DND-41 (cell line): ENCODE data around the gene FARP2.

Experiments used
- ATAC-seq: fragments of 200-7000 bp; cut with Tn5 transposase; 3 replicates; pipeline ENCODE4 v1.9.1; 2021; ENCODE audit warnings: low read depth; ENCODE audit not compliant: insufficient read depth
- DNase-seq: peaks from one replicate; pipeline ENCODE4 v3.0.0-alpha.2; 2020
- H2AFZ ChIP-seq: 2 replicates; pipeline ENCODE4 v1.6.0; 2012; ENCODE audit warnings: low read depth, low read length
- H3K27ac ChIP-seq: 2 replicates; pipeline ENCODE4 v1.5.1; 2012; ENCODE audit warnings: low read length, inconsistent platforms
- H3K27me3 ChIP-seq: fragments of 200-600 bp; sonication (generic); 2 replicates; pipeline ENCODE4 v1.6.0; 2012; ENCODE audit warnings: low read length, mild to moderate bottlenecking, inconsistent platforms; ENCODE audit not compliant: insufficient read depth, poor library complexity
- H3K36me3 ChIP-seq: 2 replicates; pipeline ENCODE4 v1.5.1; 2012; ENCODE audit warnings: low read length, inconsistent platforms; ENCODE audit not compliant: insufficient read depth
- H3K4me1 ChIP-seq: 2 replicates; pipeline ENCODE4 v1.5.1; 2012; ENCODE audit warnings: mild to moderate bottlenecking, low read length; ENCODE audit not compliant: insufficient read depth
- H3K4me2 ChIP-seq: 2 replicates; pipeline ENCODE4 v1.6.0; 2012; ENCODE audit warnings: mild to moderate bottlenecking, moderate library complexity, low read length, inconsistent platforms; ENCODE audit not compliant: insufficient read depth
- H3K4me3 ChIP-seq, 2 experiments: fragments of 200-600 bp in 1 of 2; shearing (Covaris generic) in 1 of 2; 2 replicates each; pipeline ENCODE4 v1.5.1; 2012 to 2016; ENCODE audit warnings: inconsistent platforms in 2 of 2, low read length in 2 of 2, mild to moderate bottlenecking in 2 of 2, low read depth in 1 of 2, moderate library complexity in 1 of 2
- H3K79me2 ChIP-seq: 2 replicates; pipeline ENCODE4 v1.6.0; 2012; ENCODE audit warnings: low read length, inconsistent platforms; ENCODE audit not compliant: insufficient read depth
- H3K9ac ChIP-seq: 2 replicates; pipeline ENCODE4 v1.6.0; 2012; ENCODE audit warnings: low read depth, mild to moderate bottlenecking, inconsistent platforms, low read length, moderate library complexity
- H3K9me3 ChIP-seq: 2 replicates; pipeline ENCODE4 v1.5.1; 2012; ENCODE audit warnings: low read length, moderate library complexity, mild to moderate bottlenecking, inconsistent platforms; ENCODE audit not compliant: insufficient read depth, severe bottlenecking
- H4K20me1 ChIP-seq: 2 replicates; pipeline ENCODE4 v1.6.0; 2012; ENCODE audit warnings: low read length; ENCODE audit not compliant: insufficient read depth
- CTCF ChIP-seq: IDR thresholded peaks from 2 replicates; pipeline ENCODE4 v1.5.1; 2012; ENCODE audit warnings: borderline replicate concordance, low read length, moderate library complexity, mild to moderate bottlenecking; ENCODE audit not compliant: poor library complexity, severe bottlenecking; ENCODE audit errors: extremely low read depth
- EZH2 ChIP-seq: IDR thresholded peaks from 3 replicates; pipeline ENCODE4 v1.6.1; 2012; ENCODE audit warnings: borderline replicate concordance, low read depth, mild to moderate bottlenecking, moderate library complexity, low read length, inconsistent platforms; ENCODE audit not compliant: severe bottlenecking

Gene FARP2

GRCh38 chr2:241541564-241542277 lies 185.6 kb downstream of the FARP2 start:
- no peak overlapping the region for H3K9ac ChIP-seq
- H3K27me3 ChIP-seq, result peaks cover 7% of the 10 kb centered on the region
- no peaks in the 10 kb centered on the region for H3K79me2 ChIP-seq
- no peaks in the 10 kb centered on the region for H3K36me3 ChIP-seq
- no peak overlapping the region for H3K27ac ChIP-seq
- ATAC-seq, result no peak
- TF ChIP-seq CTCF (no peak), EZH2 (no peak)
- no peaks in the 10 kb centered on the region for H3K9me3 ChIP-seq
- no peaks in the 10 kb centered on the region for H4K20me1 ChIP-seq
- no peak overlapping the region for H3K4me2 ChIP-seq
- no peak overlapping the region for H2AFZ ChIP-seq
- DNase-seq, result no peak
- no peak overlapping the region for H3K4me3 ChIP-seq
- H3K4me1 ChIP-seq, result no peaks in the 10 kb centered on the region

- Histone ChIP-seq H3K4me3 (no peak overlapping the region), H3K9me3 (no peaks in the 10 kb centered on the region), H4K20me1 (no peaks in the 10 kb centered on the region), H3K79me2 (no peaks in the 10 kb centered on the region), H3K4me2 (no peak overlapping the region), H3K9ac (no peak overlapping the region), H3K27me3 (peaks cover 9% of the 10 kb centered on the region), H3K27ac (no peak overlapping the region), H3K36me3 (no peaks in the 10 kb centered on the region), H3K4me1 (no peaks in the 10 kb centered on the region), H2AFZ (no peak overlapping the region)
- DNase-seq (no peak), ATAC-seq (no peak)
- no peak for TF ChIP-seq CTCF
- no peak for TF ChIP-seq EZH2
Measured at GRCh38 chr2:241542278-241542605, 186.2 kb downstream of the FARP2 start.
